HCT116 (cell line): Measurements from ENCODE around the gene CHID1. TPM values are rescaled to one million over a fixed set of nuclear protein-coding genes. Genes with fewer than 3 reads are reported as not detected.

Experiments used
- ATAC-seq: fragments of 200-7000 bp; cut with Tn5 transposase; 2 replicates; pipeline ENCODE4 v1.9.1; 2020; ENCODE audit warnings: mild to moderate bottlenecking, moderate library complexity
- BruUV-seq: library from RNA; stranded (reverse); fragments of 400-500 nt; replicated peaks from 2 replicates; lab custom pipeline; 2021; lab: Mats Ljungman, UMichigan
- CTCF ChIA-PET: fragments of 300-600 bp; sonication (Branson Sonifier 250); formaldehyde crosslinking; loops from one replicate; lab custom pipeline; 2021; ENCODE audit warnings: antibody characterized with exemption; lab: Charles Lee
- POLR2A ChIA-PET: fragments of 300-600, 350-600 bp; sonication (Branson Sonifier 250); formaldehyde crosslinking; loops from one replicate; lab custom pipeline; 2021; ENCODE audit warnings: antibody characterized with exemption; lab: Charles Lee
- RAD21 ChIA-PET, 2 experiments: fragments of 300-600 bp; sonication (Branson Sonifier 250); formaldehyde crosslinking; loops; one replicate each; lab custom pipeline; 2023; ENCODE audit warnings: low total read pairs in 2 of 2; ENCODE audit not compliant: uncharacterized antibody in 2 of 2, unreplicated experiment in 2 of 2, low non-redundant PET in 1 of 2; lab: Charles Lee
- DNase-seq: peaks from one replicate; pipeline ENCODE4 v3.0.0-alpha.2; 2010; ENCODE audit warnings: low read depth, low spot score
- H2AFZ ChIP-seq: fragments of 200-600 bp; shearing (Covaris generic), sonication (generic); 2 replicates; pipeline ENCODE4 v1.6.1; 2017; ENCODE audit warnings: low read depth, mixed run types, mixed read lengths, antibody characterized with exemption, low read length; ENCODE audit not compliant: poor library complexity, severe bottlenecking
- H3K27ac ChIP-seq: 2 replicates; pipeline ENCODE4 v1.5.1; 2012; ENCODE audit warnings: low read depth, low read length
- H3K27me3 ChIP-seq: fragments of 200-600 bp; sonication (generic); 2 replicates; pipeline ENCODE4 v1.6.1; 2016; ENCODE audit warnings: mixed run types, low read length, mixed read lengths; ENCODE audit not compliant: insufficient read depth
- H3K36me3 ChIP-seq, 2 experiments: fragments of 200-500 bp in 1 of 2; fragments of 200-600 bp in 1 of 2; sonication (Bioruptor generic) in 1 of 2; sonication (generic) in 1 of 2; 2 replicates each; pipeline versions ENCODE4 v1.5.1 to v1.6.1; 2014 to 2016; ENCODE audit warnings: low read length in 2 of 2, inconsistent platforms in 1 of 2, mixed read lengths in 1 of 2, mixed run types in 1 of 2; ENCODE audit not compliant: insufficient read depth in 2 of 2, control insufficient read depth in 1 of 2
- H3K4me1 ChIP-seq, 2 experiments: fragments of 200-600 bp in 1 of 2; sonication (generic) in 1 of 2; 2 replicates each; pipeline versions ENCODE4 v1.5.1 to v1.6.1; 2012 to 2017; ENCODE audit warnings: low read length in 2 of 2, inconsistent platforms in 1 of 2, mild to moderate bottlenecking in 1 of 2, mixed read lengths in 1 of 2, mixed run types in 1 of 2, moderate library complexity in 1 of 2; ENCODE audit not compliant: insufficient read depth in 2 of 2, control insufficient read depth in 1 of 2
- H3K4me2 ChIP-seq: fragments of 200-600 bp; sonication (generic); 2 replicates; pipeline ENCODE4 v1.6.1; 2017; ENCODE audit warnings: mixed run types, low read length, mixed read lengths
- H3K4me3 ChIP-seq, 2 experiments: fragments of 200-600 bp in 1 of 2; sonication (generic) in 1 of 2; replicated peaks in 1 of 2; 2 replicates each; pipeline ENCODE4 v1.5.1; 2011 to 2016; ENCODE audit warnings: low read length in 2 of 2, control low read depth in 1 of 2, low read depth in 1 of 2, mild to moderate bottlenecking in 1 of 2, mixed read lengths in 1 of 2, mixed run types in 1 of 2
- H3K79me2 ChIP-seq: fragments of 200-600 bp; sonication (generic); 2 replicates; pipeline ENCODE4 v1.6.1; 2017; ENCODE audit warnings: mild to moderate bottlenecking, mixed run types, low read length, moderate library complexity, mixed read lengths; ENCODE audit not compliant: insufficient read depth
- H3K9ac ChIP-seq: fragments of 200-600 bp; sonication (generic); 2 replicates; pipeline ENCODE4 v1.6.1; 2016; ENCODE audit warnings: low read length, mixed read lengths
- H3K9me2 ChIP-seq: fragments of 200-600 bp; sonication (generic), shearing (Covaris generic); 2 replicates; pipeline ENCODE4 v1.6.1; 2017; ENCODE audit warnings: mixed run types, mild to moderate bottlenecking, moderate library complexity; ENCODE audit not compliant: insufficient read depth
- H3K9me3 ChIP-seq, 2 experiments: fragments of 200-500 bp in 1 of 2; fragments of 200-600 bp in 1 of 2; sonication (Bioruptor generic) in 1 of 2; sonication (generic) in 1 of 2; 2 replicates each; pipeline ENCODE4 v1.6.1; 2014 to 2017; ENCODE audit warnings: low read length in 2 of 2, mixed read lengths in 2 of 2, inconsistent platforms in 1 of 2, low read depth in 1 of 2, mild to moderate bottlenecking in 1 of 2, mixed run types in 1 of 2, moderate library complexity in 1 of 2; ENCODE audit not compliant: control insufficient read depth in 1 of 2, insufficient read depth in 1 of 2
- H4K20me1 ChIP-seq: fragments of 200-600 bp; sonication (generic), shearing (Covaris generic); 2 replicates; pipeline ENCODE4 v1.6.1; 2017; ENCODE audit warnings: mixed run types, mild to moderate bottlenecking, moderate library complexity; ENCODE audit not compliant: insufficient read depth
- ATF3 ChIP-seq: IDR thresholded peaks from 2 replicates; pipeline ENCODE4 v1.6.1; 2012
- CBX3 ChIP-seq: IDR thresholded peaks from 2 replicates; pipeline ENCODE4 v1.6.1; 2012; ENCODE audit warnings: low read depth
- EGR1 ChIP-seq: IDR thresholded peaks from 2 replicates; pipeline ENCODE4 v1.6.1; 2012; ENCODE audit warnings: low read depth
- ELF1 ChIP-seq: IDR thresholded peaks from 2 replicates; pipeline ENCODE4 v1.6.1; 2012; ENCODE audit warnings: low read depth, borderline replicate concordance
- EZH2 ChIP-seq: fragments of 200-600 bp; sonication (generic); IDR thresholded peaks from 2 replicates; pipeline ENCODE4 v1.6.1; 2017; ENCODE audit warnings: antibody characterized with exemption, mixed run types
- EZH2phosphoT487 ChIP-seq: fragments of 200-600 bp; IDR thresholded peaks from 2 replicates; pipeline ENCODE4 v1.6.1; 2018; ENCODE audit warnings: antibody characterized with exemption, borderline replicate concordance
- FOSL1 ChIP-seq: IDR thresholded peaks from 2 replicates; pipeline ENCODE4 v1.6.1; 2012; ENCODE audit warnings: low read depth
- JUND ChIP-seq: IDR thresholded peaks from 2 replicates; pipeline ENCODE4 v1.6.1; 2012
- MAX ChIP-seq: IDR thresholded peaks from 2 replicates; pipeline ENCODE4 v1.6.1; 2012
- POLR2A ChIP-seq: IDR thresholded peaks from 2 replicates; pipeline ENCODE4 v1.7.0; 2011; ENCODE audit warnings: borderline replicate concordance; ENCODE audit not compliant: insufficient read depth, insufficient read length; ENCODE audit errors: extremely low read depth
- POLR2AphosphoS5 ChIP-seq: IDR thresholded peaks from 2 replicates; pipeline ENCODE4 v1.6.1; 2011; ENCODE audit warnings: mild to moderate bottlenecking, low read depth, low read length, moderate library complexity
- RAD21 ChIP-seq: IDR thresholded peaks from 2 replicates; pipeline ENCODE4 v1.6.1; 2012; ENCODE audit warnings: low read depth, mild to moderate bottlenecking
- REST ChIP-seq: IDR thresholded peaks from 2 replicates; pipeline ENCODE4 v1.6.1; 2012; ENCODE audit warnings: low read depth
- SIN3A ChIP-seq: IDR thresholded peaks from 2 replicates; pipeline ENCODE4 v1.6.1; 2012; ENCODE audit warnings: low read depth
- SP1 ChIP-seq: IDR thresholded peaks from 2 replicates; pipeline ENCODE4 v1.6.1; 2012; ENCODE audit warnings: low read depth
- TCF7L2 ChIP-seq: IDR thresholded peaks from 2 replicates; pipeline ENCODE4 v1.7.0; 2011; ENCODE audit warnings: borderline replicate concordance, inconsistent platforms; ENCODE audit not compliant: insufficient read depth, insufficient read length; ENCODE audit errors: extremely low read depth
- YY1 ChIP-seq: IDR thresholded peaks from 2 replicates; pipeline ENCODE4 v1.6.1; 2011; ENCODE audit warnings: low read length, low read depth, moderate library complexity, mild to moderate bottlenecking; ENCODE audit not compliant: insufficient replicate concordance; ENCODE audit errors: extremely low read depth
- ZFX ChIP-seq: fragments of 450-650 bp; IDR thresholded peaks from 2 replicates; pipeline ENCODE4 v1.6.1; 2017
- ZNF274 ChIP-seq: fragments of 200-500 bp; sonication (Bioruptor generic); IDR thresholded peaks from 2 replicates; pipeline ENCODE4 v1.6.1; 2014; ENCODE audit warnings: mild to moderate bottlenecking, low read depth, low read length, inconsistent platforms
- intact Hi-C: fragments of 100-400 bp; cut with micrococcal nuclease; formaldehyde crosslinking; loops from 2 replicates; pipeline ENCODE4 v1.10.0; 2022
- total RNA-seq: library from RNA; stranded (reverse); gene quantifications from one replicate; pipeline ENCODE4 v1.2.1, GENCODE V29; 2021; ENCODE audit not compliant: unreplicated experiment
- TF ChIP-seq, protein P1 (sequence below), 3 experiments: fragments of 200-600 bp in 1 of 3; sonication (generic) in 1 of 3; IDR thresholded peaks in 2 of 3; conservative IDR thresholded peaks in 1 of 3; 2 replicates each; pipeline ENCODE4 v1.5.1; 2012 to 2017; ENCODE audit warnings: low read depth in 2 of 3, low read length in 2 of 3, antibody characterized with exemption in 1 of 3, borderline replicate concordance in 1 of 3, control low read depth in 1 of 3, mild to moderate bottlenecking in 1 of 3, mixed read lengths in 1 of 3, mixed run types in 1 of 3, moderate library complexity in 1 of 3; ENCODE audit not compliant: insufficient read depth in 1 of 3

The CHID1 gene
- total RNA-seq, 1 experiment from 2014 or later = 102 TPM

DNA sequence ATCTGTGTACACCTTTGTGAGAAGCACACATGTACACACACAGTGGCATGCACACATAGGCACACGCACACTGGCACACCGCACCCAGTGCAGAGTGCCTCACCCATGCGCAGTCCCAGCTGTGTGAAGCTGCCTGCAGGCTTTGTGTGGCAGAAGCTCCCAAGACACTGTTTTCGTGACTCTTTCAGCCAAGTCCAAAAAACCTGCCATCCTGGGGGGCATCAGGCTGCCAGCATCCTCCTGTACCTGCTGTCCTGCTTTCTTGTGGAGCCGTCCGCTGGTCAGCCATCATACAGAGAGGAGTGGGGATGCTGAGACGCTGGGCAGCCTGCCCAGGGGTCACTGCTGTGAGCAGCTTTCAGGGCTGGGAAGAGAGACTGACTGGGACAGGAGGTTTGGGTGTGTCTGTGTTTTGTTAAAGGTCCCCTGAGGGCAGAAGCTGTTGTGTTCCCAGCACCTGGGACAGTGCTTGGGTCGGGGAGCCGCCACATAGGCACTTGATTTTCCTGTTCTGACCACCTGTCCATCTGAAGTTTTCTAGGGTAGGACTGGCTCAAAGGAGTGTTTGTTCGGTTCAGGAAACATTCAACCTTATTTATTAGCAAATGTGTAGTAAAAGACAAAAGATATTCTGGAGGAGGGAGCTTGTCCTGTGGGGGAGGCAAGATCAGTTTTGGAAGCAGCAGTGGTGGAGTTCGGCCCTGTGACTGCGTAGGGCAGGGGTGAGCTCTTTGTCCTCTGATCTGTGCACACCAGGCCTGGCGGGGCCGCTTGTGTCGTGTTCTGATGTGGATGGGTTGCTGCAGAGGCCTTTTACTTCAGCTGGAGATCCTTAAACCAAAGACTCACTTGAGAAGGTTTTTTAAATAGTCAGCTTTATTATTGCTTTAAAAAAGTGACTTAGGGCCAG lies 44.8 kb upstream of the CHID1 start:
- ChIA-PET RAD21 (no interaction called here), CTCF (no interaction called here), POLR2A (no interaction called here)
- Histone ChIP-seq H3K9ac (no peak overlapping the region), H3K79me2 (peaks cover 78% of the 10 kb centered on the region), H3K4me3 (no peak overlapping the region), H3K4me1 (no peaks in the 10 kb centered on the region), H3K9me2 (no peaks in the 10 kb centered on the region), H2AFZ (no peak overlapping the region), H3K27me3 (no peaks in the 10 kb centered on the region), H3K36me3 (peaks cover 0 to 6% of the 10 kb centered on the region in 2 experiments; a peak in 3 of 4 replicates), H3K9me3 (no peaks in the 10 kb centered on the region), H3K27ac (no peak overlapping the region), H3K4me2 (no peak overlapping the region), H4K20me1 (peaks cover 6% of the 10 kb centered on the region; the same call in 1 of the 2 replicates)
- no TSS peak for BruUV-seq
- ATAC-seq (no peak), DNase-seq (no peak)
- TF ChIP-seq POLR2AphosphoS5 (no peak), YY1 (no peak), SIN3A (no peak), ZFX (no peak), CBX3 (no peak), ELF1 (no peak), EZH2phosphoT487 (no peak), FOSL1 (no peak), REST (no peak), MAX (no peak), ZNF274 (no peak), POLR2A (no peak), TCF7L2 (no peak), ATF3 (no peak), EGR1 (no peak), JUND (no peak), SP1 (no peak), EZH2 (no peak), RAD21 (no peak)
- TF ChIP-seq, protein P1, sequence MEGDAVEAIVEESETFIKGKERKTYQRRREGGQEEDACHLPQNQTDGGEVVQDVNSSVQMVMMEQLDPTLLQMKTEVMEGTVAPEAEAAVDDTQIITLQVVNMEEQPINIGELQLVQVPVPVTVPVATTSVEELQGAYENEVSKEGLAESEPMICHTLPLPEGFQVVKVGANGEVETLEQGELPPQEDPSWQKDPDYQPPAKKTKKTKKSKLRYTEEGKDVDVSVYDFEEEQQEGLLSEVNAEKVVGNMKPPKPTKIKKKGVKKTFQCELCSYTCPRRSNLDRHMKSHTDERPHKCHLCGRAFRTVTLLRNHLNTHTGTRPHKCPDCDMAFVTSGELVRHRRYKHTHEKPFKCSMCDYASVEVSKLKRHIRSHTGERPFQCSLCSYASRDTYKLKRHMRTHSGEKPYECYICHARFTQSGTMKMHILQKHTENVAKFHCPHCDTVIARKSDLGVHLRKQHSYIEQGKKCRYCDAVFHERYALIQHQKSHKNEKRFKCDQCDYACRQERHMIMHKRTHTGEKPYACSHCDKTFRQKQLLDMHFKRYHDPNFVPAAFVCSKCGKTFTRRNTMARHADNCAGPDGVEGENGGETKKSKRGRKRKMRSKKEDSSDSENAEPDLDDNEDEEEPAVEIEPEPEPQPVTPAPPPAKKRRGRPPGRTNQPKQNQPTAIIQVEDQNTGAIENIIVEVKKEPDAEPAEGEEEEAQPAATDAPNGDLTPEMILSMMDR (IDR thresholded peaks at IDR 0.05 in 2 of 3, conservative IDR thresholded peaks at IDR 0.05 in 1 of 3; ENCODE audit: borderline replicate concordance in 1 of 3, insufficient read depth in 1 of 3, low read depth in 2 of 3, low read length in 2 of 3) = no peak
- intact Hi-C loops = no loop called here
